AG09319 (cell line): ENCODE measurements around the gene SFPQ.

Source experiments
- DNase-seq: peaks from one replicate; pipeline ENCODE4 v3.0.0-alpha.2; 2010; ENCODE audit warnings: low read depth; ENCODE audit errors: extremely low read depth
- CTCF ChIP-seq: IDR thresholded peaks from 2 replicates; pipeline ENCODE4 v1.5.1; 2011; ENCODE audit warnings: low read depth, mild to moderate bottlenecking, inconsistent platforms, low read length, moderate library complexity

SFPQ gene

GRCh38 chr1:35220976-35221375, 28.0 kb upstream of the SFPQ start:
- DNase-seq = no peak
- TF ChIP-seq CTCF = peak; percentile 7

- no peak for TF ChIP-seq CTCF
- DNase-seq = no peak
Observed at GRCh38 chr1:35215346-35215745, 22.4 kb upstream of the SFPQ start.

GRCh38 chr1:35211120-35211414, 18.1 kb upstream of the SFPQ start:
- DNase-seq = no peak
- no peak for TF ChIP-seq CTCF

- no peak for DNase-seq
Observed at GRCh38 chr1:35210321-35211119, 17.6 kb upstream of the SFPQ start.

GRCh38 chr1:35203295-35203694, 10.3 kb upstream of the SFPQ start:
- no peak for TF ChIP-seq CTCF
- DNase-seq = no peak

More at GRCh38 chr1:35210321-35211119, 17.6 kb upstream of the SFPQ start:
- no peak for TF ChIP-seq CTCF

GRCh38 chr1:35202048-35202719, 9.2 kb upstream of the SFPQ start:
- TF ChIP-seq CTCF = peak; percentile 98
- peak; percentile 56 for DNase-seq

GRCh38 chr1:35201631-35202030, 8.7 kb upstream of the SFPQ start:
- DNase-seq = no peak
- no peak for TF ChIP-seq CTCF
